GM12892 (cell line): Measurements from ENCODE around the gene ITFG1.

Experiments
- POLR2A ChIP-seq: IDR thresholded peaks from 2 replicates; pipeline ENCODE4 v1.6.1; 2011; ENCODE audit warnings: low read depth, low read length, control low read depth
- POLR2AphosphoS5 ChIP-seq: IDR thresholded peaks from 2 replicates; pipeline ENCODE4 v1.6.1; 2011; ENCODE audit warnings: low read depth, low read length, control low read depth
- TAF1 ChIP-seq: IDR thresholded peaks from 2 replicates; pipeline ENCODE4 v1.6.1; 2011; ENCODE audit warnings: low read depth, mild to moderate bottlenecking, control low read depth, low read length, borderline replicate concordance

GRCh38 chr16:47125757-47126156 is 335.1 kb downstream of the ITFG1 start:
- TF ChIP-seq POLR2A (no peak), POLR2AphosphoS5 (no peak), TAF1 (no peak)
